ENCODE measurements around the gene TRPM2.

TRPM2 gene

GRCh38 chr21:44442266-44443125 lies 89.1 kb downstream of the TRPM2 start:
- H3K4me3 ChIP-seq (ENCODE audit: control insufficient read depth, low read depth, low read length), result no peak overlapping the region
- no peak for DNase-seq (ENCODE audit: low read depth)
- no peak for TF ChIP-seq CTCF (IDR thresholded peaks at IDR 0.05; ENCODE audit: control insufficient read depth, insufficient read depth, low read depth, low read length, missing control alignments)

GRCh38 chr21:44443291-44443890 lies 90.0 kb downstream of the TRPM2 start:
- no peak for TF ChIP-seq CTCF (IDR thresholded peaks at IDR 0.05; ENCODE audit: control insufficient read depth, insufficient read depth, low read depth, low read length, missing control alignments)
- DNase-seq (ENCODE audit: low read depth), result no peak
- no peak overlapping the region for H3K4me3 ChIP-seq (ENCODE audit: control insufficient read depth, low read depth, low read length)

GRCh38 chr21:44443891-44444285 lies 90.5 kb downstream of the TRPM2 start:
- no peak for DNase-seq (ENCODE audit: low read depth)
- TF ChIP-seq CTCF (IDR thresholded peaks at IDR 0.05; ENCODE audit: control insufficient read depth, insufficient read depth, low read depth, low read length, missing control alignments), result no peak
- H3K4me3 ChIP-seq (ENCODE audit: control insufficient read depth, low read depth, low read length), result no peak overlapping the region

GRCh38 chr21:44444286-44444931 lies 91.0 kb downstream of the TRPM2 start:
- TF ChIP-seq CTCF (IDR thresholded peaks at IDR 0.05; ENCODE audit: control insufficient read depth, insufficient read depth, low read depth, low read length, missing control alignments), result no peak
- no peak for DNase-seq (ENCODE audit: low read depth)
- H3K4me3 ChIP-seq (ENCODE audit: control insufficient read depth, low read depth, low read length), result no peak overlapping the region

GRCh38 chr21:44445145-44445812 lies 91.9 kb downstream of the TRPM2 start:
- H3K4me3 ChIP-seq (ENCODE audit: control insufficient read depth, low read depth, low read length), result no peak overlapping the region
- no peak for TF ChIP-seq CTCF (IDR thresholded peaks at IDR 0.05; ENCODE audit: control insufficient read depth, insufficient read depth, low read depth, low read length, missing control alignments)
- DNase-seq (ENCODE audit: low read depth), result no peak

- H3K4me3 ChIP-seq (ENCODE audit: control insufficient read depth, low read depth, low read length), result no peak overlapping the region
- no peak for DNase-seq (ENCODE audit: low read depth)
- TF ChIP-seq CTCF (IDR thresholded peaks at IDR 0.05; ENCODE audit: control insufficient read depth, insufficient read depth, low read depth, low read length, missing control alignments), result no peak
These were observed 95.3 kb downstream of the TRPM2 start for GRCh38 chr21:44448651-44449131.
